ENCODE data around the gene CDK3. TPM values are rescaled to one million over a fixed set of nuclear protein-coding genes. Genes with fewer than 3 reads are reported as not detected.

Gene CDK3
- total and polyA plus RNA-seq, 12 donors, result 0.52 to 11.3 (median 1.5) TPM

DNA sequence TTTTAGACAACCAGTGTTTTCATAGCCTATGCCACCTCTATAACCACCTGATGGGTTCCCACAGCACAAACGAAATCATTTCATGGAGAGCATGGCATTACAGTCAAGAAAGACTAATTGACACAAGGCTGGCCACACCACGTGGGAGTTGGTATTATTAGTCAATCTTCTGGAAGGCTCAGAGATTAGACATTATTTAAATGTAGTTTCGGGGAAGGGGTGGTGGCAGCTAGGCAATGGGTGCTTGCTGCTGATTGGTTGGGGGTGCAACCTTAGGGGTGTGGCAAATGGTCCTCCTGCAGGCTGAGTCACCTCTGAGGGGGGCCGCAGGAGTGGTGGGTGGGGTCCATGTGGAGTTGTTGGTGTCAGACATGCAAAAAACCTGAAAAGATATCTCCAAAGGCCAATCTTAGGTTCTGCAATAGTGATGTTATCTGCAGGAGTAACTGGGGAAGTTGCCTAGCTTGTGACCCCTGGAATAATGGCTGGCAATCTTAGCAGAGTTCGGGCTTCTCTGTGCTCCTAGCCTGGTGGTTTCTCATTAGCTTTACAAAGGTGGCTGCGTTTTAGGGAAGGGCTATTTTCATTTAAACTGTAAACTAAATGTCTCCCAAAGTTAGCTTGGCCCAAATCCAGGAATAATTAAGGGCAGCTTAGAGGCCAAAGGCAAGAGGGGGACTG is 17.0 kb upstream of the CDK3 start:
- Histone ChIP-seq H3K27me3 (no peaks in the 10 kb centered on the region), H3K36me3 (peaks cover 0 to 18% (median 0%) of the 10 kb centered on the region in 9 donors), H3K27ac (no peak overlapping the region), H3K4me1 (peaks cover 0 to 45% (median 15%) of the 10 kb centered on the region in 9 donors), H3K9me3 (no peaks in the 10 kb centered on the region), H3K4me3 (no peak overlapping the region)
- TF ChIP-seq, protein P1, sequence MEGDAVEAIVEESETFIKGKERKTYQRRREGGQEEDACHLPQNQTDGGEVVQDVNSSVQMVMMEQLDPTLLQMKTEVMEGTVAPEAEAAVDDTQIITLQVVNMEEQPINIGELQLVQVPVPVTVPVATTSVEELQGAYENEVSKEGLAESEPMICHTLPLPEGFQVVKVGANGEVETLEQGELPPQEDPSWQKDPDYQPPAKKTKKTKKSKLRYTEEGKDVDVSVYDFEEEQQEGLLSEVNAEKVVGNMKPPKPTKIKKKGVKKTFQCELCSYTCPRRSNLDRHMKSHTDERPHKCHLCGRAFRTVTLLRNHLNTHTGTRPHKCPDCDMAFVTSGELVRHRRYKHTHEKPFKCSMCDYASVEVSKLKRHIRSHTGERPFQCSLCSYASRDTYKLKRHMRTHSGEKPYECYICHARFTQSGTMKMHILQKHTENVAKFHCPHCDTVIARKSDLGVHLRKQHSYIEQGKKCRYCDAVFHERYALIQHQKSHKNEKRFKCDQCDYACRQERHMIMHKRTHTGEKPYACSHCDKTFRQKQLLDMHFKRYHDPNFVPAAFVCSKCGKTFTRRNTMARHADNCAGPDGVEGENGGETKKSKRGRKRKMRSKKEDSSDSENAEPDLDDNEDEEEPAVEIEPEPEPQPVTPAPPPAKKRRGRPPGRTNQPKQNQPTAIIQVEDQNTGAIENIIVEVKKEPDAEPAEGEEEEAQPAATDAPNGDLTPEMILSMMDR (IDR thresholded peaks at IDR 0.05), result no peak
- ATAC-seq, result no peak
- intact Hi-C loops (cut with DNase I), result loop anchor here in 2 of 10 donors (5.0 to 10.0 kb wide), 2 partner anchors 46 to 79 kb away; partner anchors contain the start of gene MRPL38 (in 1 of the 2)
- 73 to 76% methylated on average over 6 of the region's 6 CpGs for WGBS, 2 donors
- DNase-seq, result no peak

DNA sequence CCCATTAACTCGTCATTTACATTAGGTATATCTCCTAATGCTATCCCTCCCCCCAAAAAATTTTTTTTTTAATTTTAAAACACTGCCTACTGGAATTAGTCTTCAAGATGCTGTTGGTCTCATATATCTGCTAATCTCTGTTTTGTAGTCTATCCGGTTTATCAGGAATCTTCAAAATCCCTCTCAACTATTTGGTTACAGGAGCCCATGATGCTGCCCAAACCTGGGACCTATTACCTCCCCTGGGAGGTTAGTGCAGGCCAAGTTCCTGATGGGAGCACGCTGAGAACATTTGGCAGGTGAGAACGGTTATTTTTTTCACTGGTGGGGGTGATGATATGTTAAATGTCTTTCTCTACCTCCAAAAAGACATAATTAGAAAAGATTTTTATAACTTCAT is 14.7 kb upstream of the CDK3 start:
- H3K27me3 ChIP-seq, result no peaks in the 10 kb centered on the region
- peaks cover 0 to 24% (median 0%) of the 10 kb centered on the region in 9 donors for H3K36me3 ChIP-seq
- intact Hi-C loops (cut with DNase I), result loop anchor here in 1 of 10 donors (10.0 kb wide), 1 partner anchor 81 kb away; the partner anchor contains the start of gene MRPL38
- WGBS, 2 donors, result 91 to 93% methylated on average over 4 of the region's 4 CpGs
- no peak for DNase-seq
- no peak overlapping the region for H3K4me3 ChIP-seq
- H3K27ac ChIP-seq, result no peak overlapping the region
- H3K9me3 ChIP-seq, result no peaks in the 10 kb centered on the region
- TF ChIP-seq, protein P1 (IDR thresholded peaks at IDR 0.05), result no peak
- H3K4me1 ChIP-seq, result peaks cover 0 to 33% (median 3%) of the 10 kb centered on the region in 9 donors
- ATAC-seq, result no peak

DNA sequence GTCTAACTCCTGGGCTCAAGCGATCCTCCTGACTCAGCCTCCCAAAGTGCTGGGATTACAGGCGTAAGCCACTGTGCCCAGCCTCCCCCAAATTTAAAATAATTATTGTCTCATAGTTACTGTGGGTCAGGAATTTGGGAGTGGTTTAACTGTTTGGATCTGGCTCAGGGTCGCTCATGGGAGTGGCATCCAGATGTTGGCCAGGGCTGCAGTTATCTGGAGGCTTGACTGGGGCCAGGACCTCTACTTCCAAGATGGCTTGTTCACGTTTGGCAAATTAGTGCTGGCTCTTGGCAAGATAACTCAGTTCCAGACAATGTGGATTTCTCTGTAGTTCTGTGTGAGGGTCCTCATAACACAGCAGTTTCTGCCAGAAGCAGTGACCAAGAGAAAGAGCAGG is 13.6 kb upstream of the CDK3 start:
- 82 to 84% methylated on average over 4 of the region's 4 CpGs for WGBS, 2 donors
- H3K27ac ChIP-seq, result no peak overlapping the region
- intact Hi-C loops (cut with DNase I), result loop anchor here in 1 of 10 donors (10.0 kb wide), 1 partner anchor 82 kb away; the partner anchor contains the start of gene MRPL38

DNA sequence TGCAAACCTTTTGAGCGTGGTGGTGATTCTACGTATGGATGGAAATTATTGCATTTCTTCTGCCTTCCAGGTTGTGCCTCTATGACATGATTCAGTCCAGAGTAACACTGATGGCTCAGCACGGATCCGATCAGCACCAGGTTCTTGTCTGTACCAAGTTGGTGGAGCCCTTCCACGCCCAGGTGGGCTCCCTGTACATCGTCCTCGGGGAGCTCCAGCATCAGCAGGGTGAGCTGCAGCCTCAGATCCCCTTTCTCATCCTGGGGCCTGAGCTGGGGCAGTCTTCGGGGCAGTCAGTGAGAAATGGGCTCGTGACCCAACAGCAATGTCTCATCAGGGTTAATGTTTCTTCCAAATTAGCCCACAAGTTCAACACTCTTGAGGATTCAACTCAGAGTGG is 9.3 kb upstream of the CDK3 start:
- Histone ChIP-seq H3K4me1 (peaks cover 0 to 3% (median 0%) of the 10 kb centered on the region in 9 donors), H3K36me3 (peaks cover 0 to 71% (median 0%) of the 10 kb centered on the region in 9 donors), H3K4me3 (no peak overlapping the region), H3K27me3 (no peaks in the 10 kb centered on the region), H3K27ac (no peak overlapping the region), H3K9me3 (no peaks in the 10 kb centered on the region)
- no peak for ATAC-seq
- 92 to 96% methylated on average over 9 of the region's 9 CpGs for WGBS, 2 donors
- intact Hi-C loops (cut with DNase I), result loop anchor here in 1 of 10 donors (5.0 kb wide), 1 partner anchor 79 kb away; no protein-coding TSS in a partner anchor
- no peak for DNase-seq
- TF ChIP-seq, protein P1 (IDR thresholded peaks at IDR 0.05), result no peak

More for the DNA sequence above, 13.6 kb upstream of the CDK3 start:
- Histone ChIP-seq H3K4me1 (peaks cover 0 to 23% (median 0%) of the 10 kb centered on the region in 9 donors), H3K27me3 (no peaks in the 10 kb centered on the region), H3K36me3 (peaks cover 0 to 35% (median 0%) of the 10 kb centered on the region in 9 donors), H3K9me3 (no peaks in the 10 kb centered on the region), H3K4me3 (no peak overlapping the region)
- ATAC-seq (no peak), DNase-seq (no peak)
- TF ChIP-seq, protein P1 (IDR thresholded peaks at IDR 0.05), result no peak

Data from heart right ventricle (tissue), 16 donors.